Central memory CD8-positive, alpha-beta T cell (primary cell): ENCODE results near the gene INO80E.
A peak's percentile ranks its signal among the peaks of the same experiment; 100 is the strongest.
"Not testable (repeated sequence)": the region's sequence is repeated elsewhere in the genome, so short reads cannot be mapped to it uniquely, and the experiment has no call there.

Experiments
- ATAC-seq: fragments of 150-1000 bp; cut with Tn5 transposase; replicated peaks from 2 replicates; pipeline ENCODE4 v1.10.0; 2022; ENCODE audit warnings: mild to moderate bottlenecking, moderate FRiP score, moderate number of reproducible peaks; ENCODE audit not compliant: poor library complexity, severe bottlenecking; ENCODE audit errors: extremely low read depth
- DNase-seq, 2 donors: peaks; one replicate each; pipeline ENCODE4 v3.0.0; 2021; ENCODE audit warnings: low spot score in 2 of 2
- H3K27ac Mint-ChIP-seq: one replicate; pipeline ENCODE4 v1.8.0; 2022; ENCODE audit warnings: low read depth, mild to moderate bottlenecking, moderate library complexity, mixed read lengths
- H3K27me3 Mint-ChIP-seq: one replicate; pipeline ENCODE4 v1.8.0; 2022; ENCODE audit warnings: mixed read lengths
- H3K36me3 Mint-ChIP-seq: one replicate; pipeline ENCODE4 v1.8.0; 2022; ENCODE audit warnings: mild to moderate bottlenecking, moderate library complexity, mixed read lengths; ENCODE audit not compliant: insufficient read depth
- H3K4me1 Mint-ChIP-seq: one replicate; pipeline ENCODE4 v1.8.0; 2022; ENCODE audit warnings: mixed read lengths
- H3K4me3 Mint-ChIP-seq: one replicate; pipeline ENCODE4 v1.8.0; 2022; ENCODE audit warnings: mild to moderate bottlenecking, moderate library complexity, mixed read lengths
- H3K9me3 Mint-ChIP-seq: one replicate; pipeline ENCODE4 v1.8.0; 2022; ENCODE audit warnings: mixed read lengths

The INO80E gene

GRCh38 chr16:30010844-30011713, 15.0 kb downstream of the INO80E start, which contains the start of gene DOC2A:
TSS of gene DOC2A (minus strand) at chr16:30011027. CDS start at chr16:30010222, 805 bp downstream.
- Mint-ChIP-seq H3K4me1 (peaks cover 14% of the 10 kb centered on the region), H3K4me3 (peak within 1 kb of the TSS; percentile 78), H3K36me3 (peaks cover 4% of the 10 kb centered on the region), H3K9me3 (no peaks in the 10 kb centered on the region), H3K27ac (peak within 1 kb of the TSS; percentile 75), H3K27me3 (peaks cover 42% of the 10 kb centered on the region)
- ATAC-seq = peak; percentile 68
- DNase-seq = no peak

DNA sequence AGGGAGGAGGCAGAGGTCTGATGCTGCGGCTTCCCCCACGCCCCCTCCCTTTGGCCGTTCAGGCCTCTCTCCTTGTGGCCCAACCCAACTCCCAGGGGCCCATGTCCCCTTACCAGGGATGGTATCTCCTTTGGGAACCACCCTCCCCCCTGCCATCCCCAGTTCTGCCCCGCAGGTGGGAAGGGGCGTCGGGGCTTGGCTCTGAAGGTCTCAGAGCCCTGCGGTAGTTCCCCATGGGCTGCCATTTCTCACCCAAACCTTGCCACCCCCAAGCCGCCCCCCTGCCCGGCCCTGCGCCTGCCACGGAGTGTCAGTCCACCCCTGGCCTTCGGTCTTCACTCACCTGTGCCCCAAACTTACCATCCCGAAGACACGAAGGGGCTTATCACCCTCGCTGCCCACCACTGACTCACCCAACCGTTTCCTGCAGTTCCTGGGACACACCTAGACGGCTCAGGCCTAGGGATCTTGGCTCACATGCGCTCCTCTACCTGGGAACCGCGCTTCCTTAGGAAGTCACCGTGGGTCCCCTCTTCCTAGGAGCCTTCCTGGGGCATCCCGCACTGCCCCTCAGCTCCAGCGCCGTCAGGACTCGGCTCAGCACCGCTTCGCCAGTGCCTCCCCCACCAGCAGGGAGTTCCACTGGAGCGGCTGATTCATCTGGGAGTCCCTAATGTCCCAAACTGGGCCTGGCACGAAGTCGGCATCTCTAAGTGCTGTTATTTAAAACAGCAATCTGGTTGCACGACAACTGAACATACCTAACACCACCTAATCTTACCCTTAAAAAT, 15.9 kb downstream of the INO80E start:
- Mint-ChIP-seq H3K27me3 (peaks cover 42% of the 10 kb centered on the region), H3K4me3 (peak overlapping the region; percentile 78), H3K36me3 (peaks cover 4% of the 10 kb centered on the region), H3K9me3 (no peaks in the 10 kb centered on the region), H3K4me1 (peaks cover 14% of the 10 kb centered on the region), H3K27ac (peak overlapping the region; percentile 75)
- DNase-seq (no peak), ATAC-seq (no peak)

- not testable (repeated sequence) for H3K9me3 Mint-ChIP-seq, H3K36me3 Mint-ChIP-seq, DNase-seq, ATAC-seq, H3K4me3 Mint-ChIP-seq, H3K27ac Mint-ChIP-seq
- Mint-ChIP-seq H3K27me3 (peaks cover 42% of the 10 kb centered on the region), H3K4me1 (peaks cover 14% of the 10 kb centered on the region)
Observed at GRCh38 chr16:30012598-30012997, 16.6 kb downstream of the INO80E start.

- H3K27me3 Mint-ChIP-seq = peaks cover 15% of the 10 kb centered on the region
- H3K9me3 Mint-ChIP-seq, DNase-seq, ATAC-seq, H3K4me1 Mint-ChIP-seq, H3K27ac Mint-ChIP-seq, H3K36me3 Mint-ChIP-seq, H3K4me3 Mint-ChIP-seq: not testable (repeated sequence)
Observed at GRCh38 chr16:30015450-30015849, 19.4 kb downstream of the INO80E start.

GRCh38 chr16:30016555-30017276, 20.7 kb downstream of the INO80E start:
- no peak overlapping the region for H3K4me3 Mint-ChIP-seq

GRCh38 chr16:30017277-30017656, 21.2 kb downstream of the INO80E start:
- no peak for ATAC-seq
- Mint-ChIP-seq H3K27ac (no peak overlapping the region), H3K27me3 (peaks cover 2% of the 10 kb centered on the region)

More at GRCh38 chr16:30016555-30017276, 20.7 kb downstream of the INO80E start:
- H3K27me3 Mint-ChIP-seq = peaks cover 7% of the 10 kb centered on the region
- peaks cover 1% of the 10 kb centered on the region for H3K36me3 Mint-ChIP-seq
- no peaks in the 10 kb centered on the region for H3K9me3 Mint-ChIP-seq
- H3K27ac Mint-ChIP-seq = no peak overlapping the region
- DNase-seq = no peak
- H3K4me1 Mint-ChIP-seq = peaks cover 19% of the 10 kb centered on the region
- ATAC-seq = no peak

DNA sequence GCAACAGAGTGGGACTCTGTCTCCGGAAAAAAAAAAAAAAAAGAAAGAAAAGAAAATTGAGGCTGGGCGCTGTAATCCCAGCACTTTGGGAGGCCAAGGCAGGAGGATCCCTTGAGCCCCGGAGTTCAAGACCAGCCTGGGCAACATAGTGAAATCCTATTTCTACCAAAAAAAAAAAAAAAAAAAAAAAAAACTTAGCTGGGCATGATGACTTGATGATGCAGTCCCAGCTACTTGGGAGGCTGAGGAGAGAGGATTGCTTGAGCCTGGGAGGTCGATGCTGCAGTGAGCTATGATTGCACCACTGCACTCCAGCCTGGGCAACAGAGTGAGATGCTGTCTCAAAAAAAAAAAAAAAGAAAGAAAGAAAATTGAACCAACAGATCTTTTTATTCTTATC, 21.9 kb downstream of the INO80E start:
- not testable (repeated sequence) for H3K27me3 Mint-ChIP-seq, H3K4me3 Mint-ChIP-seq, DNase-seq, H3K36me3 Mint-ChIP-seq, H3K27ac Mint-ChIP-seq, H3K9me3 Mint-ChIP-seq, ATAC-seq
- H3K4me1 Mint-ChIP-seq = peaks cover 15% of the 10 kb centered on the region

More at GRCh38 chr16:30017277-30017656, 21.2 kb downstream of the INO80E start:
- Mint-ChIP-seq H3K4me1 (peaks cover 15% of the 10 kb centered on the region), H3K9me3 (no peaks in the 10 kb centered on the region), H3K4me3 (no peak overlapping the region), H3K36me3 (peaks cover 1% of the 10 kb centered on the region)
- DNase-seq = no peak

DNA sequence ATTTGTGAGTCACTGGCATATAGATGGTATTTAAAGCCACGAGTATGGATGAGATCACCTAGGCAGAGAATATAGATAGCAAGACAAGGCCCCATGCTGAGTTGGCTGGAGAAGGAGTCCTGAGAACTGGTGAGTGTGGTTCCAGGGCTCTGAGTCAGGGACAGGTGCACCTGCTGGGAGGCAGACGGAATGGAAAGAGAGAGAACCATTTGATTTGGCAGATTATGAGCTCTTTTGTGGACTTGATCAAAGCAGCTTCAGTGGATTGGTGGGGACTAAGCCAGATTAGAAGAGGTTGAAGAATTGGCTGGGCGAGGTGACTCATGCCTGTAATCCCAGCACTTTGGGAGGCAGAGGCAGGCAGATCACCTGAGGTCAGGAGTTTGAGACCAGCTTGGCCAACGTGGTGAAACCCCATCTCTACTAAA, 22.7 kb downstream of the INO80E start:
- ATAC-seq = no peak
- H3K36me3 Mint-ChIP-seq = peaks cover 1% of the 10 kb centered on the region
- H3K4me1 Mint-ChIP-seq = peaks cover 15% of the 10 kb centered on the region
- no peaks in the 10 kb centered on the region for H3K9me3 Mint-ChIP-seq
- no peak overlapping the region for H3K27ac Mint-ChIP-seq
- H3K4me3 Mint-ChIP-seq = no peak overlapping the region
- DNase-seq = no peak
- H3K27me3 Mint-ChIP-seq = peaks cover 7% of the 10 kb centered on the region

GRCh38 chr16:30022887-30023286, 26.8 kb downstream of the INO80E start, which contains the start of gene C16orf92:
TSS of gene C16orf92 (plus strand) at chr16:30023198. CDS start at chr16:30023341, 143 bp downstream.
- Mint-ChIP-seq H3K4me1 (peaks cover 19% of the 10 kb centered on the region), H3K36me3 (no peaks in the 10 kb centered on the region), H3K4me3 (no peak within 1 kb of the TSS), H3K27ac (no peak within 1 kb of the TSS), H3K9me3 (no peaks in the 10 kb centered on the region), H3K27me3 (peaks cover 39% of the 10 kb centered on the region)
- ATAC-seq (no peak), DNase-seq (no peak)

- ATAC-seq (no peak), DNase-seq (no peak)
- no peaks in the 10 kb centered on the region for H3K36me3 Mint-ChIP-seq
- H3K4me1 Mint-ChIP-seq = peaks cover 22% of the 10 kb centered on the region
- no peak overlapping the region for H3K27ac Mint-ChIP-seq
- no peaks in the 10 kb centered on the region for H3K9me3 Mint-ChIP-seq
- peaks cover 46% of the 10 kb centered on the region for H3K27me3 Mint-ChIP-seq
- H3K4me3 Mint-ChIP-seq = no peak overlapping the region
Observed at GRCh38 chr16:30023586-30023985, 27.5 kb downstream of the INO80E start.

GRCh38 chr16:30024451-30024850, 28.4 kb downstream of the INO80E start:
- Mint-ChIP-seq H3K4me1 (peaks cover 22% of the 10 kb centered on the region), H3K36me3 (no peaks in the 10 kb centered on the region), H3K27me3 (peaks cover 54% of the 10 kb centered on the region), H3K9me3 (no peaks in the 10 kb centered on the region), H3K27ac (no peak overlapping the region), H3K4me3 (no peak overlapping the region)
- ATAC-seq = no peak
- DNase-seq = no peak

DNA sequence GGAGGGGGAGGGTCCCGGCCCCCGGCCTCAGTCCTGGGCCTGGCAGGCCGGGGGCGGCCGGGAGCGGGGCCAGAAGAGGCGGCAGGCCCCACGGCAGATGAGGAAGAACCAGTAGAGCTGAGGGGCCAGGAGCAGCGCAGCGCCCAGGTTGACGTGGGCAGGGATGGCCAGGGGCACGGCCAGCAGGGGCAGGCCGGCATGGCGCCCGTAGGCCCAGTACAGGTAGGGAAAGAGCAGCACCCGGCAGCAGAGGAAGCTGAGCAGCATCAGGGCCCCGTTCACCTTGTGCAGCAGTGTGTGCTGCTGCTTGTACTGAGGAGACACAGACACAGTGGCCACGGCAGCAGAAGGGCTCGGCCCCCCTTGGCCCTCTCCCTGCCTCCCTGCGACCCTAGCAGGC, 29.1 kb downstream of the INO80E start:
- H3K4me3 Mint-ChIP-seq = no peak overlapping the region
- DNase-seq = no peak
- H3K27me3 Mint-ChIP-seq = peaks cover 61% of the 10 kb centered on the region

More for the DNA sequence above, 29.1 kb downstream of the INO80E start:
- ATAC-seq = no peak
- peaks cover 25% of the 10 kb centered on the region for H3K4me1 Mint-ChIP-seq
- H3K27ac Mint-ChIP-seq = no peak overlapping the region
- no peaks in the 10 kb centered on the region for H3K36me3 Mint-ChIP-seq
- H3K9me3 Mint-ChIP-seq = no peaks in the 10 kb centered on the region
